Erythroblast (primary cell): Measurements from ENCODE around the gene GJB4.

ENCODE experiments used
- GATA1 ChIP-seq: IDR thresholded peaks from 2 replicates; pipeline ENCODE4 v1.6.1; 2011; ENCODE audit warnings: low read depth, mild to moderate bottlenecking, control low read depth, low read length, moderate library complexity
- POLR2A ChIP-seq: IDR thresholded peaks from 2 replicates; pipeline ENCODE4 v1.6.1; 2011; ENCODE audit warnings: mild to moderate bottlenecking, low read length

GRCh38 chr1:34779962-34780361 lies 20.4 kb downstream of the GJB4 start:
- TF ChIP-seq POLR2A (no peak), GATA1 (no peak)
